GM12892 (cell line): ENCODE data around the gene UFC1. TPM values are rescaled to one million over a fixed set of nuclear protein-coding genes. Genes with fewer than 3 reads are reported as not detected.
A peak's percentile ranks its signal among the peaks of the same experiment; 100 is the strongest.
"Not testable (repeated sequence)": the region's sequence is repeated elsewhere in the genome, so short reads cannot be mapped to it uniquely, and the experiment has no call there.

Source experiments
- DNase-seq: peaks from one replicate; pipeline ENCODE4 v3.0.0; 2011; ENCODE audit not compliant: insufficient read length
- FAIRE-seq: peaks from 2 replicates; lab custom pipeline; 2011; peaks lifted over from hg19 to GRCh38; lab: Jason Lieb, UNC
- POLR2A ChIP-seq: IDR thresholded peaks from 2 replicates; pipeline ENCODE4 v1.6.1; 2011; ENCODE audit warnings: low read depth, low read length, control low read depth
- POLR2AphosphoS5 ChIP-seq: IDR thresholded peaks from 2 replicates; pipeline ENCODE4 v1.6.1; 2011; ENCODE audit warnings: low read depth, low read length, control low read depth
- TAF1 ChIP-seq: IDR thresholded peaks from 2 replicates; pipeline ENCODE4 v1.6.1; 2011; ENCODE audit warnings: low read depth, mild to moderate bottlenecking, control low read depth, low read length, borderline replicate concordance
- polyA plus RNA-seq: library from polyadenylated mRNA; unstranded; fragments of >200 nt; gene quantifications from one replicate; pipeline ENCODE4 v1.2.1, GENCODE V29; 2012; ENCODE audit warnings: missing spikeins, inconsistent platforms; ENCODE audit not compliant: missing spikeins

The UFC1 gene
- 124 TPM for polyA plus RNA-seq

- FAIRE-seq (peak; percentile 93), DNase-seq (peak; percentile 84)
- peak; percentile 82 for TF ChIP-seq TAF1
- peak; percentile 95 for TF ChIP-seq POLR2A
- peak; percentile 91 for TF ChIP-seq POLR2AphosphoS5
Observed at GRCh38 chr1:161153682-161154337, at the start of gene UFC1. Gene UFC1, plus strand, starts transcription at chr1:161153978. Its CDS starts 20 bp downstream, at chr1:161153998.

GRCh38 chr1:161106431-161106830 is 47.3 kb upstream of the UFC1 start:
- DNase-seq (no peak), FAIRE-seq (no peak)
- TF ChIP-seq POLR2AphosphoS5 (no peak), POLR2A (no peak), TAF1 (no peak)

GRCh38 chr1:161111117-161111516 is 42.7 kb upstream of the UFC1 start:
- TF ChIP-seq TAF1 (no peak), POLR2A (no peak)
- DNase-seq (no peak), FAIRE-seq (no peak)

GRCh38 chr1:161111527-161111926 is 42.3 kb upstream of the UFC1 start:
- no peak for DNase-seq
- no peak for TF ChIP-seq POLR2A
- TF ChIP-seq POLR2AphosphoS5 = no peak
- TF ChIP-seq TAF1 = no peak
- FAIRE-seq = no peak

- no peak for DNase-seq
- TF ChIP-seq POLR2A (no peak), POLR2AphosphoS5 (no peak), TAF1 (no peak)
- no peak for FAIRE-seq
Observed at GRCh38 chr1:161113915-161114314, 39.9 kb upstream of the UFC1 start.

GRCh38 chr1:161114556-161114955 is 39.2 kb upstream of the UFC1 start:
- TF ChIP-seq POLR2AphosphoS5 (no peak), TAF1 (no peak), POLR2A (no peak)
- FAIRE-seq (no peak), DNase-seq (no peak)

GRCh38 chr1:161115132-161115711 is 38.6 kb upstream of the UFC1 start:
- TF ChIP-seq POLR2A = no peak
- DNase-seq (no peak), FAIRE-seq (no peak)

- DNase-seq, FAIRE-seq: not testable (repeated sequence)
Observed at GRCh38 chr1:161115961-161116360, 37.8 kb upstream of the UFC1 start.

- DNase-seq = peak; percentile 93
- peak; percentile 94 for TF ChIP-seq TAF1
- TF ChIP-seq POLR2AphosphoS5 = peak; percentile 85
- TF ChIP-seq POLR2A = peak; percentile 93
- FAIRE-seq = peak; percentile 97
Observed at GRCh38 chr1:161117759-161118581, 35.8 kb upstream of the UFC1 start, which contains the start of the genes NIT1 and PFDN2. Gene NIT1, plus strand, starts transcription at chr1:161118105. Its CDS starts 72 bp downstream, at chr1:161118177. Gene PFDN2, minus strand, starts transcription at chr1:161118037. Its CDS starts 11 bp downstream, at chr1:161118026.

- no peak for TF ChIP-seq TAF1
- 0 out of 2 replicates have a peak, but pooled peaks have one; percentile 33 for TF ChIP-seq POLR2AphosphoS5
- TF ChIP-seq POLR2A = no peak; the same call in 1 of the 2 replicates
- peak; percentile 50 for FAIRE-seq
- peak; percentile 44 for DNase-seq
Observed at GRCh38 chr1:161119092-161119903, 34.5 kb upstream of the UFC1 start.

GRCh38 chr1:161121042-161121650 is 32.6 kb upstream of the UFC1 start:
- TF ChIP-seq TAF1 (no peak), POLR2AphosphoS5 (no peak), POLR2A (no peak)
- FAIRE-seq (no peak), DNase-seq (no peak)
